ENCODE data around the gene POU4F2.

The POU4F2 gene

DNA sequence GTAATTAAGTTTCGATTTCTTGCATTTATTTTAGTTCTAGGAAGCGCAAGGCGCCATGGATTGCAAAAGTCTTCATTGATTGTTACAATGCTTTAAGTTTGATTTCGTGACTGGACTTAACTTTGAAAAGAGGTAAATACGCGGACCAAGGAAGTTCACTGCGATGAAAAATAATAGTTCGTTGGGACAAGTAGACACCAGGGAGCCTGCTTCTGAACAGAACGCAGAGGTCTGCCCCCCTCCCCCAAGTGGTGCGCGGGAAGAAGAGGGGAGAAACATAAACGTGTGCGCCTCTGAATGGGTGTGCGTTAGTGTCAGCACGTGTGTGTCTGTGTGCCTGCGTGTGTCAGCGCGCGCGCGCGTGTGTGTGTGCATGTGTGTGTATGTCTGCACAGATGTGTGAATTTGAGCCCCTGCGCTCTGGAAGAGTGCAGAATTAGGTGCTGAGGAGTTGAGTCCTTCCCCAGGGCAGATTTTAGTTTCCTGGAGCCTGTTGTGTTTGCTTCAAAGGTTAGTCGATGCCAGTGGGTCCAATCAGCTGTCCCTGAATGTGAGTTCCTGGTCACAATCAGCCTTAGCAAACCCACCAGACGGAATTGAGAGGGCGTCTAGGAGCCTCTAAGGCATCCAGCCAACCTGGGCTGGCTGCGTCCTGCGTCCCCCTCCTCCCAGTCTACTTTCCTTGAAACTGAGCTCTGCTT is 5.8 kb upstream of the POU4F2 start:
- H3F3A ChIP-seq (ENCODE audit: low read depth): no peaks in the 10 kb centered on the region
- no peaks in the 10 kb centered on the region for H3K27me3 ChIP-seq (ENCODE audit: insufficient read depth, low read length, poor library complexity, severe bottlenecking)
- H3K4me2 ChIP-seq (ENCODE audit: low read depth, low read length, poor library complexity, severe bottlenecking): no peak overlapping the region

DNA sequence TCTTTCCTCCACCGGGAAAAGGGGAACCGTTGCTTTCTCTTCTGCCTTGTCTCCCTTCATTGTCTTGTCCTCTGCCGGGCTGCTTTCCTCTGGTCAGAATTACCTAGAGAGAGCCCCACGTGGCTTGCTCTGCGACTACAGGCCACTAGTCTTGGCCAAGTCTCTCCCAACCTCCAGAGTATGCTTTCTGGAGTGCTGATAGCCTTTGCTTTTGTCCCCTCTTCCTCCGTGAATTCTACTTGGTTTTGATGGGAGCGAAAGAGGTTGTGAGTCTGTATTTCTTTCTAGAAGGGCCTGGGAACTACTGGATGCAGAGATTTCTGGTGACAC is 5.3 kb upstream of the POU4F2 start:
- TF ChIP-seq, protein P1, sequence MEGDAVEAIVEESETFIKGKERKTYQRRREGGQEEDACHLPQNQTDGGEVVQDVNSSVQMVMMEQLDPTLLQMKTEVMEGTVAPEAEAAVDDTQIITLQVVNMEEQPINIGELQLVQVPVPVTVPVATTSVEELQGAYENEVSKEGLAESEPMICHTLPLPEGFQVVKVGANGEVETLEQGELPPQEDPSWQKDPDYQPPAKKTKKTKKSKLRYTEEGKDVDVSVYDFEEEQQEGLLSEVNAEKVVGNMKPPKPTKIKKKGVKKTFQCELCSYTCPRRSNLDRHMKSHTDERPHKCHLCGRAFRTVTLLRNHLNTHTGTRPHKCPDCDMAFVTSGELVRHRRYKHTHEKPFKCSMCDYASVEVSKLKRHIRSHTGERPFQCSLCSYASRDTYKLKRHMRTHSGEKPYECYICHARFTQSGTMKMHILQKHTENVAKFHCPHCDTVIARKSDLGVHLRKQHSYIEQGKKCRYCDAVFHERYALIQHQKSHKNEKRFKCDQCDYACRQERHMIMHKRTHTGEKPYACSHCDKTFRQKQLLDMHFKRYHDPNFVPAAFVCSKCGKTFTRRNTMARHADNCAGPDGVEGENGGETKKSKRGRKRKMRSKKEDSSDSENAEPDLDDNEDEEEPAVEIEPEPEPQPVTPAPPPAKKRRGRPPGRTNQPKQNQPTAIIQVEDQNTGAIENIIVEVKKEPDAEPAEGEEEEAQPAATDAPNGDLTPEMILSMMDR (conservative IDR thresholded peaks at IDR 0.05; ENCODE audit: low read length): no peak
- TF ChIP-seq EZH2phosphoT487 (IDR thresholded peaks at IDR 0.05; ENCODE audit: borderline replicate concordance): no peak
- Histone ChIP-seq H3K4me2 (ENCODE audit: low read depth, low read length, poor library complexity, severe bottlenecking) (no peak overlapping the region), H3K79me2 (ENCODE audit: insufficient read depth, low read length) (no peaks in the 10 kb centered on the region), H4K20me1 (ENCODE audit: insufficient read depth, low read length, poor library complexity, severe bottlenecking) (no peaks in the 10 kb centered on the region), H3K4me1 (ENCODE audit: insufficient read depth, low read length, poor library complexity, severe bottlenecking) (no peaks in the 10 kb centered on the region), H2AFZ (ENCODE audit: low read length) (no peak overlapping the region), H3K36me3 (ENCODE audit: insufficient read depth, low read length) (no peaks in the 10 kb centered on the region), H3K9ac (ENCODE audit: low read depth, low read length, poor library complexity, severe bottlenecking) (no peak overlapping the region), H3K9me3 (ENCODE audit: insufficient read depth, low read depth, low read length) (no peaks in the 10 kb centered on the region), H3K9me2 (replicated peaks; ENCODE audit: low read depth, low read length) (no peaks in the 10 kb centered on the region), H3K4me3 (ENCODE audit: low read length, poor library complexity, severe bottlenecking) (no peak overlapping the region), H3K27me3 (ENCODE audit: insufficient read depth, low read length, poor library complexity, severe bottlenecking) (no peaks in the 10 kb centered on the region), H3F3A (ENCODE audit: low read depth) (no peaks in the 10 kb centered on the region)

More for the DNA sequence above, 5.8 kb upstream of the POU4F2 start:
- Histone ChIP-seq H3K9me2 (replicated peaks; ENCODE audit: low read depth, low read length) (no peaks in the 10 kb centered on the region), H4K20me1 (ENCODE audit: insufficient read depth, low read length, poor library complexity, severe bottlenecking) (no peaks in the 10 kb centered on the region), H2AFZ (ENCODE audit: low read length) (no peak overlapping the region), H3K9ac (ENCODE audit: low read depth, low read length, poor library complexity, severe bottlenecking) (no peak overlapping the region), H3K4me1 (ENCODE audit: insufficient read depth, low read length, poor library complexity, severe bottlenecking) (no peaks in the 10 kb centered on the region), H3K36me3 (ENCODE audit: insufficient read depth, low read length) (no peaks in the 10 kb centered on the region), H3K4me3 (ENCODE audit: low read length, poor library complexity, severe bottlenecking) (no peak overlapping the region), H3K79me2 (ENCODE audit: insufficient read depth, low read length) (no peaks in the 10 kb centered on the region), H3K9me3 (ENCODE audit: insufficient read depth, low read depth, low read length) (no peaks in the 10 kb centered on the region)
- no peak for TF ChIP-seq EZH2phosphoT487 (IDR thresholded peaks at IDR 0.05; ENCODE audit: borderline replicate concordance)
- TF ChIP-seq, protein P1 (conservative IDR thresholded peaks at IDR 0.05; ENCODE audit: low read length): no peak

DNA sequence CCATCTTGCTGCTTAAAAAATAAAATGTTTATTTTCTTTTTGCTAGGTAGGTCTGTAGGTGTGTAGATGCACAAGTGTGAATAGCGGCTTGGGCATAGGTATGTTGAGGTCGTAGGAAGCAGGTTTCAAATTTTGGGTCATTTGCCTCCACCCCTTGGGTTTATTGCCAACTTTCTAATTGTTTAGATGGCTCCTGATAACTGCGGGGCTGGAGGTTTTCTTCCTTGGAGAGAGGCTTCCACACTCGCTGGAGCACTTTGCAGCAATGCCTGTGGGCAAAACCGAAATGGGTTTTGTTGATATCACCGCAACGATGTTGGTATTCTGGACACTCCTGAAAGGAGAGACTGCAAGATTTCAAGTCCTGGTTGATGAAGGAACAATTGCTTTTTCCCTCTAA is 3.9 kb upstream of the POU4F2 start:
- H3F3A ChIP-seq (ENCODE audit: low read depth): no peaks in the 10 kb centered on the region
- H2AFZ ChIP-seq (ENCODE audit: low read length): no peak overlapping the region
- no peak overlapping the region for H3K4me3 ChIP-seq (ENCODE audit: low read length, poor library complexity, severe bottlenecking)
- no peaks in the 10 kb centered on the region for H3K9me3 ChIP-seq (ENCODE audit: insufficient read depth, low read depth, low read length)
- H3K27me3 ChIP-seq (ENCODE audit: insufficient read depth, low read length, poor library complexity, severe bottlenecking): no peaks in the 10 kb centered on the region
- no peaks in the 10 kb centered on the region for H3K4me1 ChIP-seq (ENCODE audit: insufficient read depth, low read length, poor library complexity, severe bottlenecking)
- H3K9me2 ChIP-seq (replicated peaks; ENCODE audit: low read depth, low read length): no peaks in the 10 kb centered on the region
- H3K4me2 ChIP-seq (ENCODE audit: low read depth, low read length, poor library complexity, severe bottlenecking): no peak overlapping the region
- no peaks in the 10 kb centered on the region for H3K36me3 ChIP-seq (ENCODE audit: insufficient read depth, low read length)
- H3K9ac ChIP-seq (ENCODE audit: low read depth, low read length, poor library complexity, severe bottlenecking): no peak overlapping the region
- TF ChIP-seq, protein P1 (conservative IDR thresholded peaks at IDR 0.05; ENCODE audit: low read length): no peak
- TF ChIP-seq EZH2phosphoT487 (IDR thresholded peaks at IDR 0.05; ENCODE audit: borderline replicate concordance): no peak
- H3K79me2 ChIP-seq (ENCODE audit: insufficient read depth, low read length): no peaks in the 10 kb centered on the region
- no peaks in the 10 kb centered on the region for H4K20me1 ChIP-seq (ENCODE audit: insufficient read depth, low read length, poor library complexity, severe bottlenecking)

Measured in Loucy (cell line).